GM12874 (cell line): ENCODE data around the gene CRB3.

Experiments used
- TF ChIP-seq, protein P1 (sequence below): IDR thresholded peaks from 2 replicates; pipeline ENCODE4 v1.5.1; 2011; ENCODE audit warnings: low read depth, mild to moderate bottlenecking, control low read depth, low read length, moderate library complexity; ENCODE audit not compliant: insufficient read depth

CRB3 gene

DNA sequence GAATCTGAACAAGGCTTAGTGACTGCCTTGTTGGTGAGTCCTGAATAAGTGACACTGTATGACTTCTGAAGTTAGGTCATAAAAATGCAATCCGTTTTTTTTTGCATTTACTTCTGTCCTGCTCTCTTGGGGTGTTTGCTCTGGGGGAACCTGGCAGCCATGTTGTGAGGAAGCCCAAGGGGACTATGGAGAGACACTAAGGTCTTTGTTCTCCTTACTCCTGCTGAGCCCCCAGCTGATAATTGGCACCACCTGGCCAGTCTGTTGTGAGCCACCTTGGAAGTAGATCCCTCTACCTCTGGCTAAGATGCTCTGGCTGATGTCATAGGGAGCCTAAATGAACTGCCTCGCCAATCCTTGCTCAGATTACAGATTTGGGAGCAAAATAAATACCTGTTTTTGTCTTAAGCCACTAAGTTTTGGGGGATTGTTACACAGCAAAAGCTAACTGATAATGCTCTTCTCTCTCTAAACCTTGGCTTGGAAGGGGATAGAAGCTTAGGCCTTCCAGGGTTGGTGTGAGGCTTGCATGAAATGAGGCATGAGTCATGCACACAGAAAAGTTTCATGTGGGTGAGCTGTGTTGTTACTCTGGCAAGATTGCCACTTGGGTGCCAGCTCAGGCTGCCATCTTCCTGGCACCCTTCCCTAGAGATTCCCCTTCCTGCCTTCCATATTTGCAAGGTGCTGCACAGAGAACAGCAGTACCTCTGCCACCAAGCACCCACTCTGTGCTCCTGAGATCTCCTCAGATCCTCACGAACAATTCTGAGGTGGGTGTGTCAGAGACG is 27.9 kb downstream of the CRB3 start:
- TF ChIP-seq, protein P1, sequence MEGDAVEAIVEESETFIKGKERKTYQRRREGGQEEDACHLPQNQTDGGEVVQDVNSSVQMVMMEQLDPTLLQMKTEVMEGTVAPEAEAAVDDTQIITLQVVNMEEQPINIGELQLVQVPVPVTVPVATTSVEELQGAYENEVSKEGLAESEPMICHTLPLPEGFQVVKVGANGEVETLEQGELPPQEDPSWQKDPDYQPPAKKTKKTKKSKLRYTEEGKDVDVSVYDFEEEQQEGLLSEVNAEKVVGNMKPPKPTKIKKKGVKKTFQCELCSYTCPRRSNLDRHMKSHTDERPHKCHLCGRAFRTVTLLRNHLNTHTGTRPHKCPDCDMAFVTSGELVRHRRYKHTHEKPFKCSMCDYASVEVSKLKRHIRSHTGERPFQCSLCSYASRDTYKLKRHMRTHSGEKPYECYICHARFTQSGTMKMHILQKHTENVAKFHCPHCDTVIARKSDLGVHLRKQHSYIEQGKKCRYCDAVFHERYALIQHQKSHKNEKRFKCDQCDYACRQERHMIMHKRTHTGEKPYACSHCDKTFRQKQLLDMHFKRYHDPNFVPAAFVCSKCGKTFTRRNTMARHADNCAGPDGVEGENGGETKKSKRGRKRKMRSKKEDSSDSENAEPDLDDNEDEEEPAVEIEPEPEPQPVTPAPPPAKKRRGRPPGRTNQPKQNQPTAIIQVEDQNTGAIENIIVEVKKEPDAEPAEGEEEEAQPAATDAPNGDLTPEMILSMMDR = no peak

DNA sequence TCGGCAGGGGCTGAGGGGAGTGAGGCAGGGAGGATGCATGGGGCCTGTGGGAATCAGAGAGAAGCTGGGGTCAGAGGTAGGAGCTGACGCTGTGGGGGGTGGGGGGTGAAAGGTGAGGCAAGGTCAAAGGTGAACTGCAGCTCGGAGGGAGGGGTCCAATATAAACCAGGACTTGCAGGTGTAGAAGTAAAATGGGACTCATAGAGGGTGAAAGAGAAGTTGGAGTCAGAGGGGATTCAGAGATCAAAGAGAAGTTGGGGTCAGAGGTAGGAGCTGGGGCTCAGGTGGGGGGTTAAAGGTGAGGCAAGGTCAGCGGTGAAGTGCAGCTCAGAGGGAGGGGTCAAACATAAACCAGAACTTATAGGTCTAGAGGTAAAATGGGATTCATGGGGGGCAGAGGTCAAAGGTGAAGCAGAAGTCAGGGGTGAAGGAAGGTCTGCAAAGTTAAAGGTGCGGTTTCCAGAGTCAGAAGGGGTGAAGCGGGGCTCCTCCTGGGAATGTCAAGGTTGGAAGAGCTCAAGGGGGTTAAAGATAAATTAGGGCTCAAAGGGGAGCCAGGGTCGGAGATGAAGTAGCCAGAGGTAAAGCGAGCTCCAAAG is 30.5 kb downstream of the CRB3 start:
- TF ChIP-seq, protein P1 = no peak

DNA sequence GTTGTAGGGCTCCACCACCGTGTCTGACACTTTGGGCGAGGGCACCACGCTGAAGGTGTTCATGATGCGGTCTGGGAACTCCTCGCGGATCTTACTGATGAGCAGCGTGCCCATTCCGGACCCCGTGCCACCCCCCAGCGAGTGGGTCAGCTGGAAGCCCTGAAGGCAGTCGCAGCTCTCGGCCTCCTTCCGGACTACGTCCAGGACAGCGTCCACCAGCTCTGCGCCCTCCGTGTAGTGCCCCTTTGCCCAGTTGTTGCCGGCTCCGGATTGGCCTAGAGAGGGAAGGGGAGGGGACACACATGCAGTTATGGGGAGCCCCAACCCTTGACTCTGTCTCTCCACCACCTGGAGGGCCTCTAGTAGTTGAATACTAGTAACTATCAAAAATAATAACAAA is 31.9 kb downstream of the CRB3 start:
- TF ChIP-seq, protein P1 = no peak

DNA sequence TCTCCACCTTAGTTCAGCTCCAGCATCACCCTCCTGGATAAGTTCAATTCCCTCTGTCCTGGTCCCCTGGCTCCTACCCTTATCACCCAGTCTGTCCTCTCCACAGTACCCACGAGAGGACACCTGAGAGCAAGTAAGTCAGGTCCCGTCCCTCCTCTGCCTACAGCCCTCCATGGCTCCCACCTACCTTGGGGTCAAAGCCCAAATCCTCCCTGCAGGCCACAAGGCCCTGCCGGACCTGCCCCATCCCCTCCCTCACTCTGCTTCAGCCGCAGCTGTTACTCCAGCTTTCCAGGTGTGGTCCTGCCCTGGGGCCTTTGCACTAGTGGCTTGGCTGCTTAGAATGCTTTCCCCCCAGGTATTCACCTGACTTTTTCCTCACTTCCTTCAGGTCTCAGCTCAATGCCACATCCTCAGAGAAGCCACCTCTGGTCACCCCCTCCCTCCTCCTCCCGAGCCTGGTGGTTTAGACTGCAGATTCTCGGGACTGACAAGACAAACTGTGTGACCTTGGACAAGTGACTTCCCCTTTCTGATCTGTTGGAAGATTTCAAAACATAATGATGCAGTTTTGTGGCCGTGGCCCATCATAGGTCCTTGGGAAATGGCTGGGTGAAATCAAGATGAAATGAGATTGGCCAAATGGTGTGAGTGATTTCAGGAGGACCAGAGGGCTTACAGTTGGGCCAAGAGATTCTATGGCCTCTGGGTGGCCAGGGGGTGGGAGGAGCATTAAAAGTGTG is 34.4 kb downstream of the CRB3 start:
- TF ChIP-seq, protein P1 = no peak

DNA sequence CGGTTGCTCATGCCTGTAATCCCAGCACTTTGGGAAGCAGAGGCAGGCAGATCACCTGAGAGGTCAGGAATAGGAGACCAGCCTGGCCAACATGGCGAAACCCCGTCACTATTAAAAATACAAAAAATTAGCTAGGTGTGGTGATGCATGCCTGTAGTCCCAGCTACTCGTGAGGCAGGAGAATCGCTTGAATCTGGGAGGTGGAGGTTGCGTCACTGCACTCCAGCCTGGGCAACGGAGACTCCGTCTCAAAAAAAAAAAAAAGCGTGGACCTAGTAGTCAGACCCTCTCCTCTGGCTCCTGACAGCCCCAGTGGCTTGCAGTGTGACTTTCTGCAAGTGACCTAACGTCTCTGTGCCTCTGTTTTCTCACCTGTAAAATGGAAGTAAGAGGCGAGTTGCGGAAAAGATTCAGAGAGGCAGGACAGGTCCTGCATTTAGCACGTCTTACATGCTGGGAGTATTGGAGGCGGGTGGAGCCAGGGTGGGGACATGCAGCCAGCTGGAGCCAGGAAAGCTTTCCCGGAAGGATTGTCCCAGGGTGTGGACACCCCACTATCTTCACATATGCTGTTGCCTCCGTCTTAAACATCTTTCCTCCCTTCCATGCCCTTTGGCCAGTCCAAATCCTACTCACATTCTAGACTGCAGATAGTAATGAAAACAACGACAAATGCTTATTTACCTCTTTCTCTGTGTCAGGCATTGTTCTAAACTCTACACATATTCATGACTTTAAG is 35.1 kb downstream of the CRB3 start:
- TF ChIP-seq, protein P1 = no peak

DNA sequence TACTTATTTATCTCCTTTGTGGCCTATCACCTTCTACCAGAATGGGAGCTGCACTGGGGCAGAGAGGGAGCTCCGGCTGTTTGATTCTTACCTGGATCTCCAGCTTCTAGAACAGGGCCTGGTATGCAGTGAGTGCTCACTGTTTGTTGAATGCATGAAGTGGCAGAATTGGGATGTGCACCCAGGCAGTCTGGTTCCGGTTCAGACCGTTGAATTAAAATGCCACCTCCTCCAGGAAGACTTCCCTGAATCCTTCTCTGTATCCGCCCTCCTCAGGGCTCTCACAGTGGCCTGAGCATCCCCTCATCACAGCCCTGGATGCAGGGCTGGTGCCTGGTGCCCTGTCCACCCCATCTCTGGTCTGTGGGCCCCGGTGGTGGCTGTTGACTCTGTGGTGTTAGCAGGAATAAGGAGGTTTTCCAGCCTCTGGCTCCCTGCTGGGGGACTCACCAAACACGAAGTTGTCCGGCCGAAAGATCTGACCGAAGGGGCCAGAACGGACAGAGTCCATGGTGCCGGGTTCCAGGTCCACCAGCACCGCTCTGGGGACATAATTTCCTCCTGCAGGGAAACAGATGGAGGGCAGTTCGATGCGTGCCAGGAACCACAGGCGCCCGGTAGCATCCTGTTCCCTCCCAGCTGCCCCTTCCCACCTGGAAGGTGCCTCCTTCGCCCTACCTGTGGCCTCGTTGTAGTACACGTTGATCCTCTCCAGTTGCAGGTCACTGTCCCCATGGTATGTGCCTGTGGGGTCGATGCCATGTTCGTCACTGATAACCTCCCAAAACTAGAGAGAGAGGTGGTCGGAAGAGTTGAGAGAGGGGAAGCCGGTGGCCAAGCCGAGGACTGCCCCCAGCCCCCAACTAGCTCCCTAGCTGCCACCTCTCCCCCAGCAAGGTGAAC is 37.0 kb downstream of the CRB3 start:
- TF ChIP-seq, protein P1 = no peak
